Measurements from ENCODE around the gene TRIP12.
"Not testable (repeated sequence)": the region's sequence is repeated elsewhere in the genome, so short reads cannot be mapped to it uniquely, and the experiment has no call there.

TRIP12 gene

DNA sequence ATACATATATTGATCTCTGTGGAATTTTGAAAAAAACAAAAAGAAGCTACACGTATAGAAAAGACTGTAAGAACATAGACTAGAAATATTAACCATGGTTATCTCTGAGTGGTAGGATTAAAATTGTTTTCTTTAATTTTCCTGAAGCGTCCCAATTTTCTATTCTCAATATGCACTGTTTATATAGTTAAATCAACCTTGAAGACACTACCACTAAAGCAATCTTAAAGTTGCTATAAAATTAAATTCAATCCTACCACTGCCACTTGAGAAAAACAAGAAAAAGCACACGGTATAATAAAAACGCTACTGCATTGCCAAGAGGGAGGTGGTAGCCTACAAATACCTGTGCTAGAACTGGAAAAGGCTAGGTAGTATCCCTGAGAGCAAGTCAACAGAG lies 47.2 kb downstream of the TRIP12 start:
- DNase-seq (ENCODE audit: low read depth, low spot score), result no peak

DNA sequence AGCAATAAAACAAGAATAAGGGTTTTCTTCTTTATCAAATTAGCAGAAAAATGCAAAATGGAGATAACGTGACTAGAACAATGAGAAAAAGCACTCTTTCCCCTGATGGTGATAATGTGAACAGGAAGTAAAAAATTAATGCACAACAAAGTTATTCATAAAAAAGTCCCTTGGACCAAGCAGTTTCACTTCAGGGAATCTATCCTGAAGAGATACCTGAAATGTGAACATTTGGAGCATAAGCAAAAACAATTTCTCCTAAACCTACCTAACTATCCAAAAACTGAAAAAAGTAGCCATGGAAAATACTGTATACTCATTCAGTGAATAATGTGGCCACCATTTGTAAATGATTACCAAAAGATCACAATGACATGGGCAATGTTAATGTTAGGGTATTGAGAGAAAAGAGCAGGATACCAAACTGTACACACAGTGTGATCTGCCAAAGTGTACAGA lies 48.7 kb downstream of the TRIP12 start:
- DNase-seq (ENCODE audit: low read depth, low spot score), result no peak

DNA sequence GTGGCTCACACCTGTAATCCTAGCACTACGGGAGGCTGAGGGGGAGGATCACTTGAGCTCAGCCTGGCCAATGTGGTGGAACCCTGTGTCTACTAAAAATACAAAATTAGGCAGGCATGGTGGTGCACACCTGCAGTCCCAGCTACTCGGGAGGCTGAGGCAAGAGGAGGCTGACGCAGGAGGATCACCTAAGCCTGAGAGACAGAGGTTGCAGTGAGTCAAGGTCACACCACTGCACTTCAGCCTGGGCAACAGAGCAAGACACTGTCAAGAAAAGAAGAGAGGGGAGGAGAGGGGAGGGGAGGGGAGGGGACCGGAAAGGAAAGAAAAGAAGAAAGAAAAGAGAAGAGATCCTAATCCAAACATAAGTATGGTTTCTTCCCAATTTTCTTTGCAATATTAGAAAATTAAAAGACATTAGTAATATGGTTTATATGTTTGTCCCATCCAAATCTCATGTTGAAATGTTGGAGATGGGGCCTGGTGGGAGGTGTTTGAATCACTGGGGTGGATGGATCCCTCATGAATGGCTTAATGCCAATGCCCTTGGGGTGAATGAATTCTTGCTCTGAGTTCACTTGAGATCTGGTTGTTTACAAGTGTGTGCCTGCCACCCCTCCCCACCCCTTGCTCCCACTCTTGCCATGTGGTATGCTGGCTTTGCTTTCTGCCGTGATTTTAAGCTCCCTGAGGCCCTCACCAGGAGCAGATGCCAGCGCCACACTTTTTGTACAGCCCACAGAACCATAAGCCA lies 50.7 kb downstream of the TRIP12 start:
- no peak for DNase-seq (ENCODE audit: low read depth, low spot score)

DNA sequence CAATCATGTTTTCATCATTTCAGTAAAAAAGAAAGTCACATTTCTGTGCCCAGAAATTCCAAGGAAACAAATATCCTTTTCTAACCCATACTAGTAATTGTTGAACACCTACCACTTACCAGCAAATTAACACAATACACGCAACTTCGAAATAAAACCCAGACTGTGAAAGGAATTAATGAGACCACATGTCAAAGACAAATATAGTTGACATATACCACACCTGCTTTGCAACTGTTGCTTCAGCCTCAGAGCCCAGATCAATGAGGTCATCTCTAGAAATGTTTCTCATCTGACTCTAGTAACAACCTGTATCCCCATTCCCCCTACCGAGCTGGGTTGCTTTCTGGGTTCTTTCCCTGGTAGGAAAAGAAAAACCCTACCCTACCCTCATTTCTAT lies 52.6 kb downstream of the TRIP12 start:
- DNase-seq (ENCODE audit: low read depth, low spot score), result no peak

DNA sequence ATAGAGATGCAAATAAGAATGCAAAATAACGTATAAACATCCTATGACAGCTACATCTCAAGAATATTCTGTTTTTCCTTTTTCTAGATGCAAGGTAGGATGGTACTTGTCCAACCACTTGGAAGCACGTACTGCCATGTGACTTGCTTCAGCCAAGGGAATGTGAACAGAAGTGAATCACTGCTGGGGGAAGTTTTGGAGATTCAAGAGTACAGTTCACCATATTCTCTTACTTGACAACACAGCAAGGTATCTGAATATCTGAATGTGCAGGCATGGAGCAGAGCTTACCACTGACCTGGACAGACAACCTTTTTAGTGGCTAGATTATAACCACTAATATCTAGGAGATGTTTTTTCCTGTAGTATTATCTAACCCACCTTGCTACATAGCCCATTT lies 53.0 kb downstream of the TRIP12 start:
- no peak for DNase-seq (ENCODE audit: low read depth, low spot score)

DNA sequence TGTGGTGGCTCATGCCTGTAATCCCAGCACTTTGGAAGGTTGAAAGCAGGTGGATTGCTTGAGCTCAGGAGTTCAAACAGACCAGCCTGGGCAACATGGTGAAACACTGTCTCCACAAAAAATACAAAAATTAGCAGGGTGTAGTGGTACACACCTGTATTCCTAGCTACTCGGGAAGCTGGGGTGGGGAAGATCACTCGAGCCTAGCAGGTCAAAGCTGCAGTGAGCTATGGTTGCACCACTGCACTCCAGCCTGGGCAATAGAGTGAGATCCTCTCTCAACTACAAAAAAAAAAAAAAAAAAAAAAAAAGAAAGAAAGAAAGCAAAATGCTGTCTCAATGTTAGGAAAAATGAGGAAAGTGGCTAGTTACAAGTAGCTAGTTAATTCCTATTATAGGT lies 56.8 kb downstream of the TRIP12 start:
- DNase-seq (ENCODE audit: low read depth, low spot score), result no peak

DNA sequence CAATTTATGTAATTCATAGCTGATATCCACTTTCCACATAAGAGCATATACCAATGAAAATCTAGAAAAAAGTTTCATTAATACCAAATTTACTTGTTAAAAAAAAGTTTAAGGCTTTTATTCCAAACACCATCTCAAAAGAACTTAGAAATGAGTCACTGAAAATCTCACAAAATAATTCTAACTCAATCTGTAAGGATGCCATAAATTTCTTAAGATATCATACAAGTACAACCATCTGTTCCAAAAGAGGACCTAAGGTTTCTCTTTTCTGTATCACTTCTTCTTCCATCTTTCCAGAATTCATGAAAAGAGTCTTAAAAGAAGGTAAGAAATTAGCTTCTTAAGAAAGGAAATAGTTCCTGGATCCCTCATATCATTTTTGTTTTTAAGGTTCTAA lies 60.4 kb downstream of the TRIP12 start:
- DNase-seq (ENCODE audit: low read depth, low spot score), result no peak

DNA sequence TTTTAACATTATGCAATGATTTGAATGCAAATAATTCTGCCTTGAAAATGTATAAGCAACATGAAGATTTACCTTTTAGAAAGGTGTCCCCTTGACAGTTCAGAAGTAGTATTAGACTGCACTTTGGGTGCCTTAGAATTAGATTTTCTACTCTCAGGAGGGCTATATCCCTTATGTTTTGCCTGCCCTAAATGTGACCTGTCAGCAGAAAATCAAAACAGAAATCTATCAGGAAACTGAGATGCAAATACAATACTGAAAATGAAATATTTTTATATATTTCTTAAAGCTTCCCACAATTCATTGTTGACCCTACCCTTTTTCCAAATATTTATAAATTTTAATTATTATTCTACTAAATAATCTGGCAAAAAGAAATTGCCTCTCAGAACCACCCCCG lies 61.5 kb downstream of the TRIP12 start:
- DNase-seq (ENCODE audit: low read depth, low spot score), result no peak

DNA sequence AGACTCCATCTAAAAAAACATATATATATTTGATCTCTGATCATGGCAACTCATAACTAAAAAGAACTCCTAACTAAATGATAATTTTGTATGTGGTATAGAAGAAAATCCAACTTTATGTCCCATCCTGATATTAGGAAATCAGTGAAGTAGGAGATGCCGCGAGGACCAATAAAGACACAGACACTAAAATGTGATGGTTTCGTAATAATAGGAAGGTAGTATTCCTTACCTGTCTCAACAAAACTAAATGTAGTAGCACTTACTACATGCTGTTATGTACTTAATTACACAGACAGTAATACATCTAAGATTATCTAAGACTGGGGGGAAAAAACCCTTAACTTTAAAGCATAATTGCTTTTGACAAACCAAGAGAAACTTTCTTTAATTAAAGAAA lies 63.5 kb downstream of the TRIP12 start:
- no peak for DNase-seq (ENCODE audit: low read depth, low spot score)

DNA sequence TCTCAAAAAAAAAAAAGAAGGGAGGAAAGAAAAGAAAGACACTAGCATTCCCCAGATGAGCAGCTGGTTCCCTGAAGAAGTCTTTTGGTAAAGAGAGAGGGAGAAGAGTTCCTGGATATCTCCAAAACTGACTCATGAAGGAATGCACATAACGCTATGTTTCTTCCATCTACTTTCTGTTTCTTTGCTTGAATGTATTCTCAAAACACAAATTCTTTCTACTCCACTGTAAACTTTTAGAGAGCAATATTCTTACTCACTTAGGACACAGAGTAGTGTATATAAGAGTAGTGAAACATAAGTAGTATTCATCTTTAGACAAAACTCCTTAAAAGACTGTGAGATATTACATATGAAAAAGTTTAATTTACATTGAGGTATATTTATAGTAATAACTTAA lies 64.2 kb downstream of the TRIP12 start:
- DNase-seq (ENCODE audit: low read depth, low spot score), result no peak

DNA sequence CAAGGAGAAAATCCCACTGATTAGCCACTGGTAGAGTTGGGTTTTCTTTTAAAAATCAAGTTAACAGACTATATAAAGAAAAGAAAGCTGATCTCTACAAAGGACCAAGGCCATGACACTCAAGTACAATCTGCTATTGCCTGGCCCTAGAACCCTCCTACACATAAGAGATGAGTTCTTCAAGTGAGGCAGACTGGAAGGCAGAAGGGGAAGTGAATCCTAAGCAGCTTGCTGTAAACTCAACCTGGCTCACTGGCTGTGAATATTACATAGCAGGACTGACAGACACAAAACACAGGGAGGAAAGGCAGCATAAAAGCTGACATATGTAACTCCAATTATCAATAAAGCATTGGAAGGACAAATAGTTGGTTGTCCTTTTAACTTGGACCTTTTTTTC lies 65.4 kb downstream of the TRIP12 start:
- no peak for DNase-seq (ENCODE audit: low read depth, low spot score)

DNA sequence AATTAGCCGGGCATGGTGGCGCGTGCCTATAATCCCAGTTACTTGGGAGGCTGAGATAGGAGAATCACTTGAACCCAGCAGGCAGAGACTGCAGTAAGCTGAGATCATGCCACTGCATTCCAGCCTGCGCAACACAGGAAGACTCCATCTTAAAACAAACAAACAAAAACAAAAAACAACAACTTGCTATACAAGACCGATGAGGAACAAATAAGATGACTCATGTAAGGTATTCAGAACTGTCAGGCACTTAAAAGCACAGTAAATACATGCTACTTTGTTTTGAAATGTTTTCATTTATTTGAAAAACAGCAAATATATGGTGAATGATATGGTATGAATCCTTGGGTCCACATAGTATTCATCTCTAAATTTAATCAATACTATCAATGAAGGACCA lies 66.7 kb downstream of the TRIP12 start:
- DNase-seq (ENCODE audit: low read depth, low spot score), result no peak

DNA sequence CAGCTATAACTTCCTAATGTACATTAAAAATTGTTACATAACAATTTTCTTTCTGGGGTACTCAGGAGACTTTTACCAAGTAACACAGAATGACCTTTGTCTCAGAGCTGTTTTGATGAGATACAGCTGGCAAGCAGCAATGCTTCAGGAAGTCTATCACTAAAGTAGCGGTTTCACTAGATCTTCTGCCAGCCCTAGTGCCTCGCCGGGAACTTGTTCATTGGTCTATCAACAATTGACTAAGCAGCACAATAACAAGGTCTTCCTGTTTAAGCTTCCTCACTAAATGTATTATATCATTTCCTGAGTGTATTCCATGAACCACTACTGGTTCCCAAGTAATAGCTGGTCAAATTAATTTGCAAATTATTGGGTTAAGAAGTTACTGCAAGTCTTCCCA lies 69.2 kb downstream of the TRIP12 start:
- DNase-seq (ENCODE audit: low read depth, low spot score), result no peak

DNA sequence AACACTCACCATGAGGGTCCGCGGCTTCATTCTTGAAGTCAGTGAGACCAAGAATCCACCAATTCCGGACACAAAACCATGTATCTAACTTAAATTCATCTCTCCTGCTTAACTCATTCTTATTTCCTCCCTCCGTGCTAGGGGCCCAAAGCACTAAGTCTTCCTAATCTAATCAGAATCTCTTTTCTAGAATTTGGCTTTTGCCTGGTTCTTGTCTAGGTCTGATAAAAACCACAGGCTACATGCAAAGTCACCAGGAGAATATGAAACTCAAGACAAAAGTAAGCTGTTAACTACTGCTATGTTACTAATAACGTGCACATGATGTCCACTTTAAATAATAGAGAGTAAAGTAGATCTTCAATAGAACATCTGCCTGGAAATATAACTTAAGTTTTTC lies 69.9 kb downstream of the TRIP12 start:
- no peak for DNase-seq (ENCODE audit: low read depth, low spot score)

DNA sequence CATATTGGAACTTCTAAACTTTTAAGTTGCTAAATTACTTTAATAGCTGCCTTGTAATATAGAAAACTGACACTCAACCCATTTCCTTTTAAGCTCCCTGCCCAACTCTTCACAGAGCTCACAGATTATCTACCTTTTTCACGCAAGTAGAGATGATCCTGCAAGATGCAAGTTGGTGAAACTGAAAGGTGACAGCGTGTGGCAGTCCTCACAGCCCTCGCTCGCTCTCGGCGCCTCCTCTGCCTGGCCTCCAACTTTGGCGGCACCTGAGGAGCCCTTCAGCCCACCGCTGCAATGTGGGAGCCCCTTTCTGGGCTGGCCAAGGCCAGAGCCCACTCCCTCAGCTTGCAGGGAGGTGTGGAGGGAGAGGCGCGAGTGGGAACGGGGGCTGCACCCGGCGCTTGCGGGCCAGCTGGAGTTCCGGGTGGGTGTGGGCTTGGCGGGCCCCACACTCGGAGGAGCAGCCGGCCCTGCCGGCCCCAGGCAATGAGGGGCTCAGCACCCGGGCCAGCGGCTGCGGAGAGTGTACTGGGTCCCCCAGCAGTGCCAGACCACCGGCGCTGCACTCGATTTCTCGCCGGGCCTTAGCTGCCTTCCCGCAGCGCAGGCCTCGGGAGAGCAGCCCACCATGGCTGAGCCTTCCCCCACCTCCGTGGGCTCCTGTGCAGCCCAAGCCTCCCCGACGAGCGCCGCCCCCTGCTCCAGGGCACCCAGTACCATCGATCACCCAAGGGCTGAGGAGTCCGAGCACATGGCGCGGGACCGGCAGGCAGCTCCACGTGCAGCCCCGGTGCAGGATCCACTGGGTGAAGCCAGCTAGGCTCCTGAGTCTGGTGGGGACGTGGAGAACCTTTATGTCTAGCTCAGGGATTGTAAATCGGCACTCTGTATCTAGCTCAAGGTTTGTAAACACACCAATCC lies 71.2 kb downstream of the TRIP12 start:
- DNase-seq (ENCODE audit: low read depth, low spot score), result not testable (repeated sequence)

DNA sequence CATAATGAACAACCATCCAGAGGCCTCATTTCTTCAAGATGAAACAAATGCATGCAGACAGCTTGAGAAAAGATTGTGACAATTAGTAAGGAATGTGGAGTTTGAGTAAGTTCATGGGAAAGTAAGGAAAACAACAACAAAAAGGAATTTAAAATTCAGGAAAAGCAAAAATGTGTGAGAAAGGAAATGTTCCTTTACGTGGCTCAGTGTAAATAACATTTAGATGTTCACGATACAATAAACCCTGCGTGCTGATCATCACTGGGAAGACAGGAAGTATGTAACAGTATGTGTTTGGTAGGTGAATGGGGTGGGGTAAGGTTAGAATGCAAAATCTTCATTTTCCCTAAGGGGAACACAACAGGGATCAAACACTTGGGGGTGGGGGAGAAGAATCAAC lies 72.7 kb downstream of the TRIP12 start:
- DNase-seq (ENCODE audit: low read depth, low spot score), result no peak

DNA sequence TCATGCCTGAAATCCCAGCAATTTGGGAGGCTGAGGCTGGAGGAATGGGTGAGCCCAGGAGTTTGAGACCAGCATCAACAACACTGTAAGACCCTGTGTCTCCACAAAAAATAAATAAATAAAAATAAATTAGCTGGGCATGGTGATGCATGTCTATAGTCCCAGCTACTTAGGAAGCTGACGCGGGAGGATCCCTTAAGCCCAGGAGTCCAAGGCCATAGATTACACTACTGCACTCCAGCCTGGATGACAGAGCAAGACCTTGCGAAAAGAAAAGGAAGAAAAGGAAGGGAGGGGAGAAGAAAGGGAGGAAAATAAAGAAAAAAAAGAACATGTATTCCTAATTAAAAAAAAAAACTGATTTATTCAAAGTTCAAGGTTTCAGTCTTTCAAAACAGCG lies 78.2 kb downstream of the TRIP12 start:
- DNase-seq (ENCODE audit: low read depth, low spot score), result no peak

DNA sequence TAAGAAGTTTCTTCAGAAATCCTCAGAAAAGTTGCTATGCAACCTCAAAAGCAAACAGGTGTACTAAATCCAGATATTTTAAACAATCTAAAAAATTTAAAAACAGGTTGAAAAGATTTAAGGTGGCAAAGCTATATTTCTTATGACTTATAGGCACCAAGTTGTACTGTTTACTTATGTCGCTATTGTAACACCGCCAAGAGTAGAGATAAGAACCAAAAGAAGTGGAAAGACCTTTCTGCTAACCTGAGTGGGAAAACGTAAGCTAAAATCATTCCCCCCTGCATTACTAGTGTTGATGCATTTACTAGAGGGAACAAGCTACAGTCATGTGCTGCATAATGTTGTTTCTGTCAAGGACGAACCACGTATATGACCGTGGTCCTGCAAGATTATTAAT lies 83.1 kb downstream of the TRIP12 start:
- DNase-seq (ENCODE audit: low read depth, low spot score), result no peak

DNA sequence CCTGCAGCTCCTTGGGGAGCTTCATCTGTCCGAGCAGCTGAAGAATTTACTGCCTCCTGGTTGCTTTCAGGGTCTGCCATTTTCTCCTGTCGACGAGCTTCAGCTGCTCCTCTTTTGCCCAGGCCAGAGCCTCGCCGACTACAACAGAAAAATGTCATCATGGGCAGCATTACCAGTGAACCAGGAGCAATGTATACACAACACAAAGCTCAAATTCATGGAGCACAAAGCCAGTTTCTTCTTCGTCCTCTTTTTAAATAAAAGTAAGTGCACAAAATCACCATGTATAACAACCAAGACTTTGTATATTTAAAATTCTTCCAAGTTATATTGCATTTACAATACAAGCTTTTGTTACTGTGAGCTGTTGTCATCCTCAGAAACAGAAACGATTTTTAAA lies 85.0 kb downstream of the TRIP12 start:
- no peak for DNase-seq (ENCODE audit: low read depth, low spot score)

DNA sequence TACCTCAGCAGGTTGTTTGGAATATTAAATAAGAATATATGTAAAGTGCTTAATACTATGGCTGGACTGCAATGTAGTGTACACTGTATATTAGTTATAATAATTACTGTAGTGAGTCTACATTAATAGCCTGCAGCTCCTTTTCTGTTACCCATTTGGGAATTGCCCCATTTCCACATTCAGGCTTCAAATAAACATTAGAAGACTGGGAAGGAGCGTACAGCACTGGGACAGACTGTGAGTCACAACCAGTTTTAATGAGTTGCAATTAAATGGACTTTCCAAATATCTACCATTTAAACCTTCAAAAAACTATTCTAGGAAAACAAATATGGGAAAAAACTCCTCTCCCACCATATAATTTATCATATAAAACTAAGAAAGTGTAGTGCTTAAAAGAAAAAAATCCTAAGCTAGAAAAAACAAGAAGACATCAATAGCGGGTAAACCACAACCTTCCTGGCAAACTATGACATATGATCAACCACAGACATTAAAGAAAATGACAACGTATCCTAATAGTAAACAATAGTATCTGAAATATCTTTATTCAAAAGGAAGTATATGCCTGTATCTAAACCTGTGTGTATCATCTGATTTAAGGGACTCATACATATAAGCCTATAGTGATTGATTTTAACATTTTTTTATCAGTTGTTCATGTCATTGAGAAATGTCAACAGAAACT lies 86.1 kb downstream of the TRIP12 start:
- DNase-seq (ENCODE audit: low read depth, low spot score), result no peak

DNA sequence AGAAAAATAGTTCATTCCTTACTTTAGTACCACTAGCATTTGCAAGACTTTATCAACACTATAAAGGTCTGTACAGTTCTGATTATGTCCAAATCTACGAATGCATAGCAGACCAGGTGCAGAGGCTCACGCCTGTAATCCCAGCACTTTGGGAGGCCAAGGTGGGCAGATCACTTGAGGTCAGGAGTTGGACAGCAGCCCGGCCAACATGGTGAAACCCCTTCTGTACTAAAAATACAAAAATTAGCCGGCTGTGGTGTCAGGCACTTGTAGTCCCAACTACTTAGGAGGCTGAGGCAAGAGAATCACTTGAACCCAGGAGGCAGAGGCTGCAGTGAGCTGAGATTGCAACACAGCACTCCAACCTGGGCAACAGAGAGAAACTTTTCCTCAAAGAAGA lies 87.4 kb downstream of the TRIP12 start:
- not testable (repeated sequence) for DNase-seq (ENCODE audit: low read depth, low spot score)

DNA sequence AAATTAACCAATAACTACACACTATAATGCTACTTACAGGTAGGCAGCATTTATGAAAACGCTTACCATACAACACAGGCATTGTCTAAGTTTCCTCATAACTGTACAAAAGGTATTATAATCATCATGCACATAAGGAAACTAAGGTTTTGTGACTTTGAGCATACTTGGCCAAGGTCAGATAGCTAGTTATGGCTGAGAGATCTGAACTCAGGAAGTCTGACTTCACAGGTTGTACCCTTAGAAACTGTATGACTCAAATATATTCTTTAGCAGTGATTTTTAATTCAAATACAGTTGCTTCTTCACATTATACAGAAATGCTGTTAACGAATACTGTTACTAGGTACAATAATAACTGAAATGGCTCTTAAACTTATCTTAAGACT lies 89.3 kb downstream of the TRIP12 start:
- DNase-seq (ENCODE audit: low read depth, low spot score), result no peak
